Neural progenitor cell (in vitro differentiated cells): ENCODE measurements around the gene LMO2.

Source experiments
- CTCF ChIP-seq: fragments of 200-600 bp; sonication (generic); IDR thresholded peaks from 2 replicates; pipeline ENCODE4 v1.5.1; 2017; ENCODE audit warnings: antibody characterized with exemption, mild to moderate bottlenecking
- EZH2 ChIP-seq: fragments of 200-600 bp; sonication (generic); IDR thresholded peaks from 2 replicates; pipeline ENCODE4 v1.6.1; 2017; ENCODE audit warnings: antibody characterized with exemption, mild to moderate bottlenecking, moderate library complexity
- EZH2phosphoT487 ChIP-seq: fragments of 200-600 bp; sonication (generic); IDR thresholded peaks from 2 replicates; pipeline ENCODE4 v1.6.1; 2017; ENCODE audit warnings: antibody characterized with exemption

GRCh38 chr11:33830903-33831648, 60.8 kb downstream of the LMO2 start:
- TF ChIP-seq CTCF (no peak), EZH2phosphoT487 (no peak), EZH2 (no peak)
